Amniotic stem cell (primary cell): Measurements from ENCODE around the gene TMEM186.
"Not testable (repeated sequence)": the region's sequence is repeated elsewhere in the genome, so short reads cannot be mapped to it uniquely, and the experiment has no call there.

Source experiments
- DNase-seq: peaks from one replicate; lab custom pipeline; 2025; lab: John Stamatoyannopoulos, UW

TMEM186 gene

GRCh38 chr16:8812162-8812843 lies 14.9 kb upstream of the TMEM186 start:
- DNase-seq: no peak

- no peak for DNase-seq
These were observed 11.3 kb upstream of the TMEM186 start for GRCh38 chr16:8808613-8809353.

- DNase-seq: no peak
These were observed 10.6 kb upstream of the TMEM186 start for GRCh38 chr16:8808009-8808408.

GRCh38 chr16:8807189-8807588 lies 9.8 kb upstream of the TMEM186 start:
- DNase-seq: no peak

GRCh38 chr16:8806272-8806983 lies 9.0 kb upstream of the TMEM186 start:
- DNase-seq: no peak

GRCh38 chr16:8804313-8804712 lies 6.9 kb upstream of the TMEM186 start:
- DNase-seq: no peak

GRCh38 chr16:8803733-8804132 lies 6.3 kb upstream of the TMEM186 start:
- not testable (repeated sequence) for DNase-seq

GRCh38 chr16:8801701-8802100 lies 4.3 kb upstream of the TMEM186 start:
- no peak for DNase-seq

GRCh38 chr16:8798535-8799157 lies 1.2 kb upstream of the TMEM186 start:
- no peak for DNase-seq

GRCh38 chr16:8798174-8798527 lies 712 bp upstream of the TMEM186 start:
- no peak for DNase-seq

GRCh38 chr16:8796469-8797363 lies 723 bp downstream of the TMEM186 start:
- no peak for DNase-seq

- no peak for DNase-seq
These were observed 1.6 kb downstream of the TMEM186 start for GRCh38 chr16:8795818-8796217.

GRCh38 chr16:8795091-8795490 lies 2.3 kb downstream of the TMEM186 start:
- DNase-seq: no peak

GRCh38 chr16:8788578-8789172 lies 8.8 kb downstream of the TMEM186 start:
- DNase-seq: no peak

- DNase-seq: not testable (repeated sequence)
These were observed 11.1 kb downstream of the TMEM186 start for GRCh38 chr16:8786316-8786715.

- no peak for DNase-seq
These were observed 12.0 kb downstream of the TMEM186 start for GRCh38 chr16:8785408-8785807.

- no peak for DNase-seq
These were observed 14.8 kb downstream of the TMEM186 start for GRCh38 chr16:8782673-8783072.

- no peak for DNase-seq
These were observed 15.6 kb downstream of the TMEM186 start for GRCh38 chr16:8781797-8782196.

GRCh38 chr16:8777217-8777616 lies 20.2 kb downstream of the TMEM186 start:
- no peak for DNase-seq

- DNase-seq: no peak
These were observed 21.3 kb downstream of the TMEM186 start for GRCh38 chr16:8776129-8776584.

- DNase-seq: no peak
These were observed 22.1 kb downstream of the TMEM186 start for GRCh38 chr16:8775359-8775758.
